Mesenchymal stem cell (in vitro differentiated cells and primary cell): ENCODE results near the gene NNAT.

Experiments used
- DNase-seq: peaks from one replicate; pipeline ENCODE4 v3.0.0-alpha.2; 2013
- H2AFZ ChIP-seq: one replicate; pipeline ENCODE4 v1.6.1; 2013; ENCODE audit warnings: low read depth, mild to moderate bottlenecking, control low read depth, inconsistent platforms, low read length, moderate library complexity
- H2AK5ac ChIP-seq: 2 replicates; pipeline ENCODE4 v1.6.1; 2013; ENCODE audit warnings: low read length, moderate library complexity, mild to moderate bottlenecking, inconsistent platforms; ENCODE audit not compliant: severe bottlenecking
- H2BK120ac ChIP-seq: one replicate; pipeline ENCODE4 v1.6.1; 2013; ENCODE audit warnings: low read depth, mild to moderate bottlenecking, inconsistent platforms, low read length, moderate library complexity
- H2BK12ac ChIP-seq, 2 experiments: one replicate each; pipeline ENCODE4 v1.6.1; 2013; ENCODE audit warnings: inconsistent platforms in 2 of 2, low read length in 2 of 2, mild to moderate bottlenecking in 2 of 2, moderate library complexity in 2 of 2, control low read depth in 1 of 2
- H2BK15ac ChIP-seq: one replicate; pipeline ENCODE4 v1.6.1; 2013; ENCODE audit warnings: mild to moderate bottlenecking, low read depth, inconsistent platforms; ENCODE audit not compliant: poor library complexity, severe bottlenecking
- H2BK5ac ChIP-seq: 2 replicates; pipeline ENCODE4 v1.6.1; 2013; ENCODE audit warnings: low read depth, mild to moderate bottlenecking, low read length, control low read depth, inconsistent platforms; ENCODE audit not compliant: poor library complexity, severe bottlenecking
- H3K14ac ChIP-seq, 2 experiments: one replicate each; pipeline ENCODE4 v1.6.1; 2013; ENCODE audit warnings: inconsistent platforms in 2 of 2, low read length in 2 of 2, control low read depth in 1 of 2, mild to moderate bottlenecking in 1 of 2, moderate library complexity in 1 of 2
- H3K18ac ChIP-seq, 2 experiments: one replicate each; pipeline ENCODE4 v1.6.1; 2013; ENCODE audit warnings: inconsistent platforms in 2 of 2, low read length in 2 of 2, control low read depth in 1 of 2, low read depth in 1 of 2, mild to moderate bottlenecking in 1 of 2
- H3K23ac ChIP-seq, 2 experiments: one replicate each; pipeline ENCODE4 v1.6.1; 2013; ENCODE audit warnings: inconsistent platforms in 2 of 2, low read length in 2 of 2, mild to moderate bottlenecking in 2 of 2, moderate library complexity in 2 of 2, control low read depth in 1 of 2
- H3K27ac ChIP-seq: 2 replicates; pipeline ENCODE4 v1.5.1; 2013; ENCODE audit warnings: mild to moderate bottlenecking, moderate library complexity, low read length, control low read depth, inconsistent platforms; ENCODE audit not compliant: poor library complexity, severe bottlenecking
- H3K27me3 ChIP-seq, 2 experiments: 2 replicates each; pipeline versions ENCODE4 v1.6.1 to v1.7.0; 2013; ENCODE audit warnings: low read length in 2 of 2, mild to moderate bottlenecking in 2 of 2, moderate library complexity in 2 of 2, control low read depth in 1 of 2, inconsistent platforms in 1 of 2; ENCODE audit not compliant: control insufficient read depth in 1 of 2, insufficient read depth in 1 of 2
- H3K36me3 ChIP-seq, 2 experiments: 2 replicates each; pipeline versions ENCODE4 v1.6.1 to v1.7.0; 2013; ENCODE audit warnings: low read length in 2 of 2, control low read depth in 1 of 2, inconsistent platforms in 1 of 2, low read depth in 1 of 2, mild to moderate bottlenecking in 1 of 2; ENCODE audit not compliant: insufficient read depth in 2 of 2, control insufficient read depth in 1 of 2
- H3K4ac ChIP-seq, 2 experiments: one replicate each; pipeline ENCODE4 v1.6.1; 2013; ENCODE audit warnings: inconsistent platforms in 2 of 2, low read length in 2 of 2, mild to moderate bottlenecking in 2 of 2, moderate library complexity in 2 of 2, control low read depth in 1 of 2, low read depth in 1 of 2
- H3K4me1 ChIP-seq: 2 replicates; pipeline ENCODE4 v1.6.1; 2013; ENCODE audit warnings: low read depth, low read length, control low read depth; ENCODE audit not compliant: control insufficient read depth, insufficient read depth
- H3K4me2 ChIP-seq: 2 replicates; pipeline ENCODE4 v1.6.1; 2013; ENCODE audit warnings: low read length, mild to moderate bottlenecking, inconsistent platforms; ENCODE audit not compliant: poor library complexity, severe bottlenecking
- H3K4me3 ChIP-seq, 2 experiments: 2 replicates each; pipeline versions ENCODE4 v1.5.1 to v1.7.0; 2013; ENCODE audit warnings: low read length in 2 of 2, mild to moderate bottlenecking in 2 of 2, control low read depth in 1 of 2, low read depth in 1 of 2; ENCODE audit not compliant: insufficient read depth in 1 of 2
- H3K79me1 ChIP-seq: replicated peaks from 2 replicates; pipeline ENCODE4 v1.6.1; 2013; ENCODE audit warnings: mild to moderate bottlenecking, control low read depth, low read length, inconsistent platforms; ENCODE audit not compliant: poor library complexity, severe bottlenecking
- H3K9ac ChIP-seq: 2 replicates; pipeline ENCODE4 v1.7.0; 2013; ENCODE audit warnings: mild to moderate bottlenecking, low read length, moderate library complexity
- H3K9me3 ChIP-seq: 2 replicates; pipeline ENCODE4 v1.7.0; 2013; ENCODE audit warnings: mild to moderate bottlenecking, low read length; ENCODE audit not compliant: control insufficient read depth
- H4K8ac ChIP-seq: one replicate; pipeline ENCODE4 v1.6.1; 2013; ENCODE audit warnings: inconsistent platforms, mild to moderate bottlenecking, low read length, moderate library complexity
- H4K91ac ChIP-seq: one replicate; pipeline ENCODE4 v1.6.1; 2013; ENCODE audit warnings: mild to moderate bottlenecking, low read length, inconsistent platforms
- WGBS: methylation state at CpG from one replicate; pipeline ENCODE4 v1.1.7; 2013; ENCODE audit warnings: mixed read lengths; 5-methylcytosine and 5-hydroxymethylcytosine counted together

NNAT gene

DNA sequence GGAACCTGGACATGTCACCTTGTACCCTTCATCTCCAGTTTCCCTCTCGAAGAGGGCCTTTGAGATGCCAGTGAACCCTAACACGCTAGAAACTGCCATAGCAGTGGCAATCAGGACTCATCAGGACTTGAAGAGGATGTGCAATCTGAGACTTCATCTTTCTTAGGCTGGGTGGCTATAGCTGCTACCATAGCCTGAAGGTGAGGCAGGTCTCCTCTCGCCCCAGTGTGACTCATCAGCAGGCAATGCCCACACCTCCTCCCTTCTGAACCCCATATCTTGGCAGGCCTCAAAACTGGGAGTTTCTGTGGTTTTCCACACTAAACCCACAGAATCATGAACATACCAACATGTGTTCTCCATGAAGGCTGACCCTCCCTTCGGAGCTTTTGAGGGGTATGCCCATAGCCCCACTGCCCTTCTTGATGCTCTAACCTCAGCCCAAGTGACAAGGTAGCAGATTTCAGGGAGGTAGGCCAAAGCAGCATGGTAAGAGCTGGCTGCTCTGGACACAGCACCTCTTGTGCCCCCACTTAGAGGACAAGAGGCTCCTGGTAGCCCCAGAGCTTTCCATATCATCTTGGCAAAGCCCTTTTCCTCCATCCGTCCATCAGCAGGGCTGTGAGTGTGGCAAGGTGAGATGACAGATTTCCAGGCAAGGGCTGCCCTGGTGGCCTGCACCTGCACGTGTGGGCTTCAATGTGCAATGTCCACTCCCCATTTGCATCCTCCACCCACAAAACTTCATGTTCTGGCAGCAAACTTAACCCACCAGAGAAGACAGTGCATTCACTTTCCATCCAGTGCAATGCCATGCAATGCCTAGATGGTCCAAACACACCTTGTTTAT, 4.0 kb downstream of the NNAT start:
- peak overlapping the region; percentile 11 for H2BK5ac ChIP-seq
- 72% methylated on average over 6 of the region's 6 CpGs for WGBS
- no peak overlapping the region for H4K91ac ChIP-seq

DNA sequence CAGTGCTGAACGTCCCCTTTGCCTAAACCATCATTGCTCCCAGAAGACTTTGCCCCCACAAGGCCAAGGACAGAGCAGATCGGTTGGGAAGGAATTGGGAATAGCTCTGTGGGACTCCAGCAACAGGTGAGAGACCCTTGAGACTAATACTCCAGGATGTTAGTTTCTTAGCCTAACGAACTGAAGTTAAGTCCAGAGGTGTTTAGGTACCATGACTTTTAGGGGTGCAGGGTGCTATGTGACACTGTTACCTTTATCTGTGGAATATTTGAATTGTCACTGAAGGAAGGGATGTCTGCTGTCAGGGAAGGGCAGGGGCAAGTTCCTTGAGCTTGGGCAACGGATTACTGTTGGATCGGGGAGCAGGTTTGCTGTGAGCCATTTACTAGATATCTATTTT, 4.8 kb downstream of the NNAT start:
- no peak for DNase-seq
- Histone ChIP-seq H3K4me1 (peaks cover 31% of the 10 kb centered on the region), H3K4me2 (peak overlapping the region; percentile 58), H2BK120ac (no peak overlapping the region), H2BK12ac (no peak overlapping the region), H2AK5ac (no peak overlapping the region), H3K4ac (no peak overlapping the region), H3K9me3 (no peaks in the 10 kb centered on the region), H3K9ac (peak overlapping the region; percentile 100), H3K14ac (no peak overlapping the region), H2BK5ac (no peak overlapping the region), H4K8ac (no peak overlapping the region), H3K36me3 (peaks cover 0 to 25% of the 10 kb centered on the region in 2 experiments), H3K18ac (no peak overlapping the region), H4K91ac (no peak overlapping the region), H3K23ac (no peak overlapping the region), H2BK15ac (no peak overlapping the region), H3K79me1 (peaks cover 7% of the 10 kb centered on the region), H3K27ac (peak overlapping the region; percentile 49), H2AFZ (no peak overlapping the region), H3K4me3 (peak overlapping the region in 1 of 2 experiments; percentile 85), H3K27me3 (no peaks in the 10 kb centered on the region)
- WGBS = 66% methylated on average over 2 of the region's 5 CpGs

More for the DNA sequence above, 4.0 kb downstream of the NNAT start:
- H2BK120ac ChIP-seq = no peak overlapping the region
- H2BK12ac ChIP-seq = no peak overlapping the region
- DNase-seq = no peak
- no peak overlapping the region for H3K9ac ChIP-seq
- no peak overlapping the region for H3K14ac ChIP-seq
- no peak overlapping the region for H3K23ac ChIP-seq
- H3K4me3 ChIP-seq = no peak overlapping the region
- no peak overlapping the region for H3K18ac ChIP-seq
- no peak overlapping the region for H2AK5ac ChIP-seq
- H2AFZ ChIP-seq = no peak overlapping the region
- no peak overlapping the region for H3K4ac ChIP-seq
- no peak overlapping the region for H2BK15ac ChIP-seq
- peaks cover 35% of the 10 kb centered on the region for H3K4me1 ChIP-seq
- no peak overlapping the region for H4K8ac ChIP-seq
- H3K4me2 ChIP-seq = no peak overlapping the region
- H3K9me3 ChIP-seq = no peaks in the 10 kb centered on the region
- no peaks in the 10 kb centered on the region for H3K27me3 ChIP-seq
- no peak overlapping the region for H3K27ac ChIP-seq
- peaks cover 9% of the 10 kb centered on the region for H3K79me1 ChIP-seq
- H3K36me3 ChIP-seq = peaks cover 4 to 31% of the 10 kb centered on the region in 2 experiments

DNA sequence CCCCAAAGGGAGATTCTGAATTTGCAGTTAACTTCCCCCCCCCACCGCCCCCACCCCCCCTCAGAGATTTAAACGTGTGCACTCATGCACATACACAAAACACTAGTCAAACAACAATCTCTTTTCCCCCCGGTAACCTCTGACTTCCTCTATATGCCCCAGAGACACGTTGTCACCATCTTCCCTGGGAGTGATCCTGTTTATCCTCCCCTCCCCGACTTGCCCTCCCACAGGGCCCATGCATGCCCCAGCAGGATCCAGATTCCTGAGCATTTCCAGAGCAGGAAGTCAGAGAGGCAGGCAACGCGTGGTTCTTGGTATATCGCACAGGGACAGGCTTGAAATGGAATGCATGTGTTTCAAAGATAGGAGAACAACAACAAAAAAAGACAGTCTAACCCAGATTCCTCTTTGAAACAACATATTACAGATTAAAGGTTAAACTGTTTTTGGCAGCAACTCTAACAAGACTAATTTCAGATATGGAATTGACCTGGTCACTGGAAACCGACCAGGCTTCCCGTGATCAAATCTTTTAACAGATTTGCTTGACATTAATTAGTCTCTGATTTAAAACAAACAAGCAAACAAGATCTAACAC, 5.3 kb downstream of the NNAT start:
- H3K9ac ChIP-seq = peak overlapping the region; percentile 100
- no peak overlapping the region for H4K91ac ChIP-seq
- H3K4me3 ChIP-seq = peak overlapping the region; percentile 85 to 90
- WGBS = under 1% methylated on average over 7 of the region's 10 CpGs
- peak overlapping the region; percentile 76 for H3K27ac ChIP-seq
- no peaks in the 10 kb centered on the region for H3K9me3 ChIP-seq
- no peak overlapping the region for H3K23ac ChIP-seq
- no peak overlapping the region for H2BK5ac ChIP-seq
- H3K36me3 ChIP-seq = peaks cover 0 to 20% of the 10 kb centered on the region in 2 experiments
- no peaks in the 10 kb centered on the region for H3K27me3 ChIP-seq
- no peak overlapping the region for H2BK12ac ChIP-seq
- no peak overlapping the region for H2AFZ ChIP-seq
- H2BK15ac ChIP-seq = no peak overlapping the region
- H3K4me2 ChIP-seq = peak overlapping the region; percentile 58
- DNase-seq = peak; percentile 65
- no peak overlapping the region for H3K14ac ChIP-seq
- H3K79me1 ChIP-seq = peaks cover 4% of the 10 kb centered on the region
- no peak overlapping the region for H2BK120ac ChIP-seq
- H3K4ac ChIP-seq = no peak overlapping the region
- no peak overlapping the region for H3K18ac ChIP-seq
- H2AK5ac ChIP-seq = no peak overlapping the region
- H3K4me1 ChIP-seq = peaks cover 29% of the 10 kb centered on the region
- H4K8ac ChIP-seq = no peak overlapping the region
